Measurements from ENCODE around the gene MLLT3. TPM values are rescaled to one million over a fixed set of nuclear protein-coding genes. Genes with fewer than 3 reads are reported as not detected.

The MLLT3 gene
- total RNA-seq, 2 experiments from 2014 or later = 112 to 114 TPM

DNA sequence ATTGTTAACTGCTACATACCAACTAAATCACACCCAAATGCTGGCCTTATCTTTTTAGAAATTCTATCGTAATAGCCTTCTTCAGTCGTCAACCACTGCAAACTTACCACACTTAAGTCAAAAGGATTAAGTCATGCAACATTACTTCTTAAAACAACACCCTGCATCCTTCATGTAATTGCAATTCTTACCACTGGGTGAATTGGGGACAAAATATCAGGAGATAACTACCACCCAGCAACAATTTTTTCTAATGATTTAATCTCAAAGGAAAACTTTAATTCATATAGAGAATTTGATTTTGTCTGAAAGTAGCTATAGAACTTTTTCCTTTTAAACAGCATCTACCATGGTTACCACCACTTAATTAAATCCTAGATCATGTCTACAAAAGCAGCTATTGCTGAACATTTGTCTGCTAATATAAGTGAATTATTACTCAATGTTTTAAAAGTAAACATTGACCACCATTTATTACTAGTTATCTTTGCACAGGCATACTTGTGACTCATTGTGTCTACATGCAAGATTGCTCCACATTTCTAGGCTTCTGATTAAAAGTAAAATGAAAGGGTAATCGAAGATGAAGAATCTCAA, 10.5 kb downstream of the MLLT3 start:
- Mint-ChIP-seq H3K27me3 (ENCODE audit: low read depth) (no peaks in the 10 kb centered on the region), H3K4me1 (ENCODE audit: low read depth) (peaks cover 70% of the 10 kb centered on the region), H3K36me3 (ENCODE audit: low read depth) (peaks cover 56% of the 10 kb centered on the region), H3K9me3 (ENCODE audit: insufficient read depth) (no peaks in the 10 kb centered on the region), H3K27ac (no peak overlapping the region), H3K4me3 (no peak overlapping the region)
- CTCF ChIA-PET = interaction anchor here (0.8 to 4.4 kb wide), 9 partner anchors 10 to 194 kb away, joined by 3 to 19 read pairs (median 4); partner anchors contain the start of gene MLLT3
- POLR2A ChIA-PET = no interaction called here
- ATAC-seq (peak; percentile 42), DNase-seq (no peak)

- ChIA-PET POLR2A (no interaction called here), CTCF (interaction anchor here (0.9 to 4.4 kb wide), 9 partner anchors 8 to 256 kb away, joined by 3 to 19 read pairs (median 3); partner anchors contain the start of gene MLLT3)
- DNase-seq (no peak), ATAC-seq (no peak)
- no peak overlapping the region for H3K4me3 Mint-ChIP-seq
- peaks cover 71% of the 10 kb centered on the region for H3K4me1 Mint-ChIP-seq (ENCODE audit: low read depth)
- H3K27me3 Mint-ChIP-seq (ENCODE audit: low read depth) = no peaks in the 10 kb centered on the region
- H3K27ac Mint-ChIP-seq = no peak overlapping the region
- H3K36me3 Mint-ChIP-seq (ENCODE audit: low read depth) = peaks cover 52% of the 10 kb centered on the region
- no peaks in the 10 kb centered on the region for H3K9me3 Mint-ChIP-seq (ENCODE audit: insufficient read depth)
Measured at GRCh38 chr9:20610591-20610990, 11.7 kb downstream of the MLLT3 start.

GRCh38 chr9:20608582-20608981, 13.7 kb downstream of the MLLT3 start:
- no peak overlapping the region for H3K4me3 Mint-ChIP-seq
- H3K27me3 Mint-ChIP-seq (ENCODE audit: low read depth) = no peaks in the 10 kb centered on the region
- ChIA-PET POLR2A (no interaction called here), CTCF (interaction anchor here (1.3 to 4.4 kb wide), 2 partner anchors 13 to 14 kb away, joined by 4 to 19 read pairs; partner anchors contain the start of gene MLLT3)
- ATAC-seq (no peak), DNase-seq (no peak)
- no peak overlapping the region for H3K27ac Mint-ChIP-seq
- no peaks in the 10 kb centered on the region for H3K9me3 Mint-ChIP-seq (ENCODE audit: insufficient read depth)
- H3K4me1 Mint-ChIP-seq (ENCODE audit: low read depth) = peaks cover 71% of the 10 kb centered on the region
- H3K36me3 Mint-ChIP-seq (ENCODE audit: low read depth) = peaks cover 43% of the 10 kb centered on the region

- CTCF ChIA-PET = no interaction called here
- no peaks in the 10 kb centered on the region for H3K9me3 Mint-ChIP-seq (ENCODE audit: insufficient read depth)
- peaks cover 33% of the 10 kb centered on the region for H3K36me3 Mint-ChIP-seq (ENCODE audit: low read depth)
- no peak for DNase-seq
- H3K4me3 Mint-ChIP-seq = no peak overlapping the region
- H3K27ac Mint-ChIP-seq = no peak overlapping the region
- peaks cover 71% of the 10 kb centered on the region for H3K4me1 Mint-ChIP-seq (ENCODE audit: low read depth)
- no peak for ATAC-seq
- POLR2A ChIA-PET = interaction anchor here (3.1 kb wide), 1 partner anchor 16 kb away, joined by 20 read pairs; the partner anchor contains the start of gene MLLT3
- H3K27me3 Mint-ChIP-seq (ENCODE audit: low read depth) = no peaks in the 10 kb centered on the region
Measured at GRCh38 chr9:20606652-20607051, 15.6 kb downstream of the MLLT3 start.

DNA sequence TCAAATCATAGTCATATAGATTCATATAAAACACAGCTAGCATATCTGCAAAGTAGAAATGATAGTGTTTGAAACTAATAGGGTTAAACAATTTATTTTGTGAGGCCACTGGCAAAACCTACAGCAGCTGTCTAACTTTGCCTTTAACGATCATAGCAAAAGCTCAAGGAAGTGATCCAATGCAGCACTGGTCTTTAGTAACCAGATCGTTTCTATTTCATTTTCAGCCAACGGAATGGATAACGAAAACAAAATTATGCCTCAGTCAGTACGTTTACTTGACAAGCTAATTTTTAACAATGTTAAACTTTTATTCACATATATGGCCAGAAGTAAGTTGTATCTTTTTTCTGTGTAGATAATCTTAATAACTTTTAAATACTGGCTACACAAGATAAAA, 17.7 kb downstream of the MLLT3 start:
- DNase-seq (no peak), ATAC-seq (peak; percentile 72)
- peak overlapping the region; percentile 48 for H3K4me3 Mint-ChIP-seq
- peaks cover 39% of the 10 kb centered on the region for H3K36me3 Mint-ChIP-seq (ENCODE audit: low read depth)
- ChIA-PET CTCF (interaction anchor here (0.7 to 1.4 kb wide), 9 partner anchors 13 to 658 kb away, joined by 3 to 13 read pairs (median 4); partner anchors contain the start of gene MLLT3), POLR2A (interaction anchor here (3.1 kb wide), 1 partner anchor 18 kb away, joined by 20 read pairs; the partner anchor contains the start of gene MLLT3)
- H3K27ac Mint-ChIP-seq = peak overlapping the region; percentile 34
- H3K27me3 Mint-ChIP-seq (ENCODE audit: low read depth) = no peaks in the 10 kb centered on the region
- peaks cover 68% of the 10 kb centered on the region for H3K4me1 Mint-ChIP-seq (ENCODE audit: low read depth)
- no peaks in the 10 kb centered on the region for H3K9me3 Mint-ChIP-seq (ENCODE audit: insufficient read depth)

- no peak overlapping the region for H3K27ac Mint-ChIP-seq
- H3K36me3 Mint-ChIP-seq (ENCODE audit: low read depth) = peaks cover 39% of the 10 kb centered on the region
- DNase-seq (no peak), ATAC-seq (no peak)
- H3K4me3 Mint-ChIP-seq = no peak overlapping the region
- ChIA-PET CTCF (interaction anchor here (0.7 to 1.4 kb wide), 4 partner anchors 13 to 208 kb away, joined by 3 to 13 read pairs (median 4); no protein-coding TSS in a partner anchor), POLR2A (interaction anchor here (3.1 kb wide), 1 partner anchor 19 kb away, joined by 20 read pairs; the partner anchor contains the start of gene MLLT3)
- H3K27me3 Mint-ChIP-seq (ENCODE audit: low read depth) = no peaks in the 10 kb centered on the region
- H3K4me1 Mint-ChIP-seq (ENCODE audit: low read depth) = peaks cover 65% of the 10 kb centered on the region
- H3K9me3 Mint-ChIP-seq (ENCODE audit: insufficient read depth) = no peaks in the 10 kb centered on the region
Measured at GRCh38 chr9:20603524-20604268, 18.6 kb downstream of the MLLT3 start.

- Mint-ChIP-seq H3K27me3 (ENCODE audit: low read depth) (no peaks in the 10 kb centered on the region), H3K4me1 (ENCODE audit: low read depth) (peaks cover 63% of the 10 kb centered on the region), H3K36me3 (ENCODE audit: low read depth) (peaks cover 43% of the 10 kb centered on the region), H3K9me3 (ENCODE audit: insufficient read depth) (no peaks in the 10 kb centered on the region), H3K27ac (no peak overlapping the region), H3K4me3 (no peak overlapping the region)
- ATAC-seq = no peak
- ChIA-PET CTCF (interaction anchor here (0.8 to 1.0 kb wide), 2 partner anchors 9 to 21 kb away, joined by 3 to 4 read pairs; partner anchors contain the start of gene MLLT3), POLR2A (no interaction called here)
- DNase-seq = no peak
Measured at GRCh38 chr9:20601292-20601691, 21.0 kb downstream of the MLLT3 start.

DNA sequence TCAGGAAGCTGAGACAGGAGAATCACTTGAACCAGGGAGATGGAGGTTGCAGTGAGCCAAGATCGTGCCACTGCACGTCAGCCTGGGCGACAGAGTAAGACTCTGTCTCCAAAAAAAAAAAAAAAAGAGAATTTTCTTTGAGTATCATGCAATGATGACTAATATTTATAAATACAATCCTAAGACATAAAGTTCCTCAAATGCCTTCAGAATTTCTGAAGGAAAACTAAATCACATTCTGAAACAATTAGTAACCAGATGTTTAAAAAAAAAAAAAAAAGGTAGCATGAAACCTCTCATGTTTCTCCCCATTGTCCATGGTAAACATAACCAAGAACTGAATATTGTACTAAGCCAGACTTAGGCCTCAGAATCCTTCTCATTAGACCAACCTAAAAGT, 23.1 kb downstream of the MLLT3 start:
- POLR2A ChIA-PET = interaction anchor here (0.9 kb wide), 1 partner anchor 24 kb away, joined by 3 read pairs; the partner anchor contains the start of gene MLLT3
- H3K4me3 Mint-ChIP-seq = no peak overlapping the region
- CTCF ChIA-PET = interaction anchor here (0.6 kb wide), 1 partner anchor 45 kb away, joined by 4 read pairs; no protein-coding TSS in a partner anchor
- H3K4me1 Mint-ChIP-seq (ENCODE audit: low read depth) = peaks cover 60% of the 10 kb centered on the region
- ATAC-seq (no peak), DNase-seq (no peak)
- H3K36me3 Mint-ChIP-seq (ENCODE audit: low read depth) = peaks cover 50% of the 10 kb centered on the region
- no peaks in the 10 kb centered on the region for H3K27me3 Mint-ChIP-seq (ENCODE audit: low read depth)
- no peak overlapping the region for H3K27ac Mint-ChIP-seq
- H3K9me3 Mint-ChIP-seq (ENCODE audit: insufficient read depth) = no peaks in the 10 kb centered on the region

GRCh38 chr9:20598367-20598766, 23.9 kb downstream of the MLLT3 start:
- Mint-ChIP-seq H3K27ac (no peak overlapping the region), H3K4me3 (no peak overlapping the region), H3K9me3 (ENCODE audit: insufficient read depth) (no peaks in the 10 kb centered on the region), H3K4me1 (ENCODE audit: low read depth) (peaks cover 52% of the 10 kb centered on the region), H3K27me3 (ENCODE audit: low read depth) (no peaks in the 10 kb centered on the region), H3K36me3 (ENCODE audit: low read depth) (peaks cover 53% of the 10 kb centered on the region)
- ATAC-seq = no peak
- POLR2A ChIA-PET = no interaction called here
- DNase-seq = no peak
- CTCF ChIA-PET = no interaction called here

- Mint-ChIP-seq H3K4me3 (no peak overlapping the region), H3K9me3 (ENCODE audit: insufficient read depth) (no peaks in the 10 kb centered on the region), H3K27ac (no peak overlapping the region), H3K4me1 (ENCODE audit: low read depth) (peaks cover 48% of the 10 kb centered on the region), H3K36me3 (ENCODE audit: low read depth) (peaks cover 53% of the 10 kb centered on the region), H3K27me3 (ENCODE audit: low read depth) (no peaks in the 10 kb centered on the region)
- ATAC-seq = no peak
- POLR2A ChIA-PET = no interaction called here
- no peak for DNase-seq
- CTCF ChIA-PET = interaction anchor here (0.7 to 2.7 kb wide), 3 partner anchors 14 to 62 kb away, joined by 3 to 9 read pairs (median 3); no protein-coding TSS in a partner anchor
Measured at GRCh38 chr9:20597862-20598261, 24.4 kb downstream of the MLLT3 start.

DNA sequence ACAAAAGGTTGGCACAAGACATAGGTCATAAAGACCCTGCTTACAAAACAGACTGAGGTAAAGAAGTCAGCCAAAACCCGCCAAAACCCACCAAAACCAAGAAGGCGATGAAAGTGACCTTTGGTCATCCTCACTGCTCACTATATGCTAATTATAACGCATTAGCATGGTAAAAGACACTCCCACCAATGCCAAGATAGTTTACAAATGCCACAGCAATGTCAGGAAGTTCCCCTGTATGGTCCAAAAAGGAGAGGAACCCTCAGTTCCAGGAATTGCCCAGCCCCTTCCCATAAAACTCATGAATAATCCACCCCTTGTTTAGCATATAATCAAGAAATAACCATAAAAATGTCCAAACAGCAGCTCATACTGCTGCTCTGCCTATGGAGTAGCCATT, 27.7 kb downstream of the MLLT3 start:
- no peaks in the 10 kb centered on the region for H3K27me3 Mint-ChIP-seq (ENCODE audit: low read depth)
- H3K27ac Mint-ChIP-seq = no peak overlapping the region
- DNase-seq = no peak
- H3K9me3 Mint-ChIP-seq (ENCODE audit: insufficient read depth) = no peaks in the 10 kb centered on the region
- no peak overlapping the region for H3K4me3 Mint-ChIP-seq
- CTCF ChIA-PET = interaction anchor here (1.0 kb wide), 1 partner anchor 17 kb away, joined by 3 read pairs; no protein-coding TSS in a partner anchor
- no peak for ATAC-seq
- POLR2A ChIA-PET = no interaction called here
- H3K36me3 Mint-ChIP-seq (ENCODE audit: low read depth) = peaks cover 64% of the 10 kb centered on the region
- peaks cover 28% of the 10 kb centered on the region for H3K4me1 Mint-ChIP-seq (ENCODE audit: low read depth)

DNA sequence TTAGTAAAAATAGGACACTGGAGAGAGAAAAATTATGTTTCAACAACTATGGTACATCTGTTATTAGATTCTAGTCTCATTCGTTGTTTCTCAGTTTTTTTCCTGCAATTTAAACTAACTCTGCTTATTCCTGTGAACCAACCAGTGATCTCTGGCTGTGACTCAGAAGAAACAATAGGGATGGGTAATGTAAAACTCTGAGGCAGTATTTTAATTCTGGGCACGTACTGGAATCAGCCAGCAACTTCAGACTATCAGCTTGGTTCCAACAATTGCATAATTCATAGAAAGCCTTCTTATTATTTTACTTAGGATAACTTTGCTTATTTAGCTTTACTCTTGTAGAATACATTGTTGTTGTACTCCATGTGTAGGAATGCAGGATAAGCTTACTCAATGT, 28.8 kb downstream of the MLLT3 start:
- H3K27ac Mint-ChIP-seq = no peak overlapping the region
- H3K4me1 Mint-ChIP-seq (ENCODE audit: low read depth) = peaks cover 23% of the 10 kb centered on the region
- H3K4me3 Mint-ChIP-seq = no peak overlapping the region
- ATAC-seq = no peak
- H3K9me3 Mint-ChIP-seq (ENCODE audit: insufficient read depth) = no peaks in the 10 kb centered on the region
- no peak for DNase-seq
- ChIA-PET POLR2A (no interaction called here), CTCF (interaction anchor here (1.0 kb wide), 1 partner anchor 18 kb away, joined by 3 read pairs; no protein-coding TSS in a partner anchor)
- H3K27me3 Mint-ChIP-seq (ENCODE audit: low read depth) = no peaks in the 10 kb centered on the region
- peaks cover 61% of the 10 kb centered on the region for H3K36me3 Mint-ChIP-seq (ENCODE audit: low read depth)
